A673 (cell line): Measurements from ENCODE around the gene RNGTT. TPM values are rescaled to one million over a fixed set of nuclear protein-coding genes. Genes with fewer than 3 reads are reported as not detected.
"Not testable (repeated sequence)": the region's sequence is repeated elsewhere in the genome, so short reads cannot be mapped to it uniquely, and the experiment has no call there.

Source experiments
- BruUV-seq: library from RNA; stranded (reverse); fragments of 400-500 nt; replicated peaks from 2 replicates; lab custom pipeline; 2021; lab: Mats Ljungman, UMichigan
- CTCF ChIA-PET: fragments of 300-600 bp; sonication (Branson Sonifier 250); formaldehyde crosslinking; loops from one replicate; lab custom pipeline; 2022; ENCODE audit warnings: antibody characterized with exemption; lab: Charles Lee
- POLR2A ChIA-PET: fragments of 300-600 bp; sonication (Branson Sonifier 250); formaldehyde crosslinking; loops from one replicate; lab custom pipeline; 2022; ENCODE audit warnings: antibody characterized with exemption; ENCODE audit not compliant: low non-redundant PET; lab: Charles Lee
- DNase-seq: peaks from one replicate; pipeline ENCODE4 v3.0.0-alpha.2; 2015; ENCODE audit warnings: low spot score
- H3K27ac ChIP-seq: fragments of 200-600 bp; sonication (generic); 2 replicates; pipeline ENCODE4 v1.5.1; 2016; ENCODE audit warnings: mixed run types, low read depth, mild to moderate bottlenecking, mixed read lengths, antibody characterized with exemption, low read length; ENCODE audit not compliant: poor library complexity, severe bottlenecking
- H3K27me3 ChIP-seq: fragments of 200-600 bp; sonication (generic); replicated peaks from 2 replicates; pipeline ENCODE4 v1.6.1; 2017; ENCODE audit warnings: mixed run types, low read depth, mild to moderate bottlenecking, mixed read lengths, antibody characterized with exemption, low read length; ENCODE audit not compliant: insufficient read depth, poor library complexity
- H3K36me3 ChIP-seq: fragments of 200-600 bp; sonication (generic); 2 replicates; pipeline ENCODE4 v1.6.1; 2016; ENCODE audit warnings: mixed run types, mild to moderate bottlenecking, mixed read lengths, antibody characterized with exemption, low read length; ENCODE audit not compliant: insufficient read depth, poor library complexity, severe bottlenecking
- H3K4me1 ChIP-seq: fragments of 200-600 bp; sonication (generic); 2 replicates; pipeline ENCODE4 v1.6.1; 2017; ENCODE audit warnings: mixed run types, mild to moderate bottlenecking, mixed read lengths, antibody characterized with exemption, low read length; ENCODE audit not compliant: insufficient read depth, poor library complexity, severe bottlenecking
- H3K4me3 ChIP-seq: fragments of 200-600 bp; sonication (generic); 2 replicates; pipeline ENCODE4 v1.5.1; 2016; ENCODE audit warnings: low read depth, mixed run types, mild to moderate bottlenecking, mixed read lengths, low read length; ENCODE audit not compliant: poor library complexity, severe bottlenecking
- H3K9me3 ChIP-seq: fragments of 200-600 bp; sonication (generic); 2 replicates; pipeline ENCODE4 v1.6.1; 2016; ENCODE audit warnings: mixed run types, low read depth, mild to moderate bottlenecking, mixed read lengths, antibody characterized with exemption, low read length; ENCODE audit not compliant: poor library complexity, severe bottlenecking
- EZH2 ChIP-seq: fragments of 200-600 bp; sonication (generic); IDR thresholded peaks from 2 replicates; pipeline ENCODE4 v1.6.1; 2017; ENCODE audit warnings: borderline replicate concordance, low read depth, mild to moderate bottlenecking, mixed read lengths, antibody characterized with exemption, low read length; ENCODE audit not compliant: poor library complexity, severe bottlenecking
- intact Hi-C: fragments of 100-400 bp; cut with micrococcal nuclease; formaldehyde crosslinking; loops from one replicate; pipeline ENCODE4 v1.10.0; 2022; ENCODE audit not compliant: unreplicated experiment
- total RNA-seq: library from RNA; stranded (reverse); gene quantifications from 2 replicates; pipeline ENCODE4 v1.2.3, GENCODE V29; 2021
- TF ChIP-seq, protein P1 (sequence below): fragments of 300-800, 200-600 bp; sonication (generic); conservative IDR thresholded peaks from 2 replicates; pipeline ENCODE4 v1.5.1; 2017; ENCODE audit warnings: low read depth, mild to moderate bottlenecking, antibody characterized with exemption, low read length, moderate library complexity, mixed read lengths

RNGTT gene
- total RNA-seq, 1 experiment from 2014 or later, result 31.8 TPM

DNA sequence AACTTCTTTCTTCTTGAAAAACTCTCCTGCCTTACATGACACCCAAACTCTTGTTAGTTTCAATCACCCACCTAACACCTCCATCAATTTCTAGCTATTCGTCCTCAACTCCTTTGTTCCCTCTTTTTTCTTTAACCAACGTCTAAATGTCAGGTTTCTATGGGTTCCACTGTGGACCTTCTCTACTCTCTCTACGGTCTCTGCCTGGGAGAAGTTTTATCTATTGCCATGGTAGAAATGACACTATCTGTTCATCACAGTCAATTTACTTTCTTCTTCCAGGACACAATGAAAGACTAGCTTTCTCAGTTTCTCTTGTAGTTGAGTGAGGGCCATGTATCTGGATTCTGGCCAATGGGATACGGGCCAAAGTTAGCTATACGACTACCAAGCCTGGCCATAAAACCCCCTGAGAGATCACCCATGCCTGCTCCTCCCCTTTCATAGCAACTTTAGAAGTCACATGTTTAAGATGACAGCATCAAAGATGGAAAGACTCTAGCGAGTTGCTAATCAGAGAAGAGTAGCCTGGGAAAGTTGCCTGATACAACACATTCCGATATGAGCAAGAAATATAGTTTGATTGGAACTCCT, 17.9 kb downstream of the RNGTT start:
- Histone ChIP-seq H3K4me3 (no peak overlapping the region), H3K27ac (no peak overlapping the region), H3K36me3 (no peaks in the 10 kb centered on the region), H3K4me1 (no peaks in the 10 kb centered on the region), H3K27me3 (no peaks in the 10 kb centered on the region), H3K9me3 (no peaks in the 10 kb centered on the region)
- no TSS peak for BruUV-seq
- ChIA-PET CTCF (no interaction called here), POLR2A (no interaction called here)
- intact Hi-C loops, result no loop called here
- DNase-seq, result peak; percentile 32
- TF ChIP-seq, protein P1, sequence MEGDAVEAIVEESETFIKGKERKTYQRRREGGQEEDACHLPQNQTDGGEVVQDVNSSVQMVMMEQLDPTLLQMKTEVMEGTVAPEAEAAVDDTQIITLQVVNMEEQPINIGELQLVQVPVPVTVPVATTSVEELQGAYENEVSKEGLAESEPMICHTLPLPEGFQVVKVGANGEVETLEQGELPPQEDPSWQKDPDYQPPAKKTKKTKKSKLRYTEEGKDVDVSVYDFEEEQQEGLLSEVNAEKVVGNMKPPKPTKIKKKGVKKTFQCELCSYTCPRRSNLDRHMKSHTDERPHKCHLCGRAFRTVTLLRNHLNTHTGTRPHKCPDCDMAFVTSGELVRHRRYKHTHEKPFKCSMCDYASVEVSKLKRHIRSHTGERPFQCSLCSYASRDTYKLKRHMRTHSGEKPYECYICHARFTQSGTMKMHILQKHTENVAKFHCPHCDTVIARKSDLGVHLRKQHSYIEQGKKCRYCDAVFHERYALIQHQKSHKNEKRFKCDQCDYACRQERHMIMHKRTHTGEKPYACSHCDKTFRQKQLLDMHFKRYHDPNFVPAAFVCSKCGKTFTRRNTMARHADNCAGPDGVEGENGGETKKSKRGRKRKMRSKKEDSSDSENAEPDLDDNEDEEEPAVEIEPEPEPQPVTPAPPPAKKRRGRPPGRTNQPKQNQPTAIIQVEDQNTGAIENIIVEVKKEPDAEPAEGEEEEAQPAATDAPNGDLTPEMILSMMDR, result no peak
- TF ChIP-seq EZH2, result no peak

DNA sequence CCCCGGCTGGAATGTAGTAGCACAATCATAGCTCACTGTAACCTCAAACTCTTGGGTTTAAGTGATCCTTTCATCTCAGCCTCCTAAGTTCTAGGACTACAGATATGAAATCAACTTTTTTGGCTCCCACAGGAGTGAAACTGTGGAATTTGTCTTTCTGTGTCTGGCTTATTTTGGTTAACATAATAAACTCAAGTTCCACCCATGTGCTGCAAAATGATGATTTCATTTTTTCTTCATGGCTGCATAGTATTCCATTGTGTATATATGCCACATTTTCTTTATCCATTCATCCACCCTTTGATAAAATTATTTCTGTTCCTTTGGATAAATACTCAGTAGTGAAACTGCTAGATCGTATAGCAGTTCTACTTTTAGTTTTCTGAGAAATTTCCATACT, 29.9 kb downstream of the RNGTT start:
- intact Hi-C loops, result no loop called here
- ChIA-PET POLR2A (no interaction called here), CTCF (no interaction called here)
- DNase-seq, result no peak
- H3K9me3 ChIP-seq, result no peaks in the 10 kb centered on the region
- no peak for TF ChIP-seq EZH2
- TF ChIP-seq, protein P1, result no peak
- H3K36me3 ChIP-seq, result peaks cover 15% of the 10 kb centered on the region
- BruUV-seq, result no TSS peak
- no peak overlapping the region for H3K4me3 ChIP-seq
- no peak overlapping the region for H3K27ac ChIP-seq
- H3K27me3 ChIP-seq, result no peaks in the 10 kb centered on the region
- H3K4me1 ChIP-seq, result no peaks in the 10 kb centered on the region

DNA sequence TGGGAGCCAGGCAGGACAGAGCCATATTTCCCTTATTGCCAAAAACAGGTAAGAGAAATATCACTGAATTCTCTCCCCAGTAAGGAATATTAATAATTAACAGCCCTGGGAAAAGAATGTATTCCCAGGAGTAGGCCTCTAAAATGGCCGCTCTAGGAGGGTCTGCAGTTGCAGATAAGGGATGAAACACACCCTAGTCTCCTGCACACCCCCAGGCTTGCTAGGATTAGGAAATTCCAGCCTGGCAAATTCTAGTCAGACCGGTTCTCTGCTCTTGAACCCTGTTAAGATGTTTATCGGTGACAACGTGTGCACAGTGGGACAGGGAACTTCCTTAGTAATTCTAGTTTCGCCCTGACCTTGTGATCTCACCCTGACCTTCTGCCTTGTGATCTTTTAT, 31.4 kb downstream of the RNGTT start:
- H3K9me3 ChIP-seq, DNase-seq, H3K27ac ChIP-seq, H3K4me3 ChIP-seq, H3K27me3 ChIP-seq, POLR2A ChIA-PET, CTCF ChIA-PET, H3K4me1 ChIP-seq, intact Hi-C loops, BruUV-seq: not testable (repeated sequence)
- H3K36me3 ChIP-seq, result peaks cover 15% of the 10 kb centered on the region
